ENCODE results near the gene GLRB. TPM values are rescaled to one million over a fixed set of nuclear protein-coding genes. Genes with fewer than 3 reads are reported as not detected.

Gene GLRB
- total RNA-seq, 1 experiment from 2014 or later = 0.70 TPM

DNA sequence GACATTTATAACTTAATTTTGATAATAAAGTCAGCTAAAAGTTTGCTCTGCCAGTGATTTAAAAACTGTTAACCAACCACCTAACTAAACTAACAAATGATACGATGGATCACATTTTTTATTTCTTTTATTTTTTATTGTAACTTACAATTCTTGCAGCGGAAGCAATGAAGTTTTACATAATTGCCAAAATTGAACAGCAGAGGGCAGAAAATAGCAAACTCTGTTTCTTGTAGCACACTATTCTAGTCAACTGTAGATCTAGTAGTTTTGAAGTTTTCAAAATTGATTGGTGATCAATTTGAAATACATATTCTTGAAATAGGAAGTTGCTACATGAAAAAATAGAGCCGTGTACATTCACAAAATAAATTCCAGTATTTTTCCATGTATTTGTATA lies 141.8 kb downstream of the GLRB start:
- Histone ChIP-seq H2BK15ac (ENCODE audit: low read depth, low read length) (no peak overlapping the region), H2BK120ac (ENCODE audit: low read depth, low read length, poor library complexity, severe bottlenecking) (no peak overlapping the region), H3K27ac (ENCODE audit: insufficient read length, low read depth, low read length) (no peak overlapping the region), H2AFZ (ENCODE audit: low read length) (no peak overlapping the region), H2AK5ac (ENCODE audit: insufficient read length, low read length) (no peak overlapping the region), H4K5ac (ENCODE audit: insufficient read length, low read depth, low read length) (no peak overlapping the region), H3K56ac (ENCODE audit: insufficient read length, low read depth, low read length) (no peak overlapping the region), H3K4me1 (ENCODE audit: insufficient read depth, low read length) (no peaks in the 10 kb centered on the region; the same call in 1 of the 2 replicates), H3K27me3 (ENCODE audit: insufficient read depth, low read length) (peaks cover 24% of the 10 kb centered on the region), H4K20me1 (ENCODE audit: control insufficient read depth, insufficient read depth, insufficient read length) (no peaks in the 10 kb centered on the region), H3K9ac (ENCODE audit: extremely low read depth, insufficient read length, low read length) (no peak overlapping the region), H3T11ph (ENCODE audit: low read length) (no peak overlapping the region), H3K4ac (ENCODE audit: low read depth, low read length) (no peak overlapping the region), H3K18ac (ENCODE audit: insufficient read length, low read depth, low read length) (no peak overlapping the region), H3K79me1 (ENCODE audit: insufficient read depth, low read depth, low read length, poor library complexity, severe bottlenecking) (no peaks in the 10 kb centered on the region), H2BK12ac (ENCODE audit: insufficient read length, low read depth, low read length) (no peak overlapping the region), H2BK20ac (ENCODE audit: low read depth, low read length, poor library complexity, severe bottlenecking) (no peak overlapping the region), H3K23ac (ENCODE audit: insufficient read length, low read depth, low read length) (no peak overlapping the region), H3K23me2 (ENCODE audit: insufficient read length, low read depth, low read length, poor library complexity, severe bottlenecking) (peaks cover 13% of the 10 kb centered on the region), H3K79me2 (ENCODE audit: insufficient read depth, low read length) (no peaks in the 10 kb centered on the region), H3K14ac (ENCODE audit: insufficient read depth, low read length) (no peak overlapping the region), H3K4me2 (ENCODE audit: insufficient read depth, insufficient read length, low read length) (no peak overlapping the region), H3K9me3 (ENCODE audit: control insufficient read depth, low read depth, low read length) (no peaks in the 10 kb centered on the region), H2BK5ac (ENCODE audit: insufficient read length, low read length) (no peak overlapping the region), H4K91ac (ENCODE audit: insufficient read length, low read depth, low read length) (no peak overlapping the region), H4K8ac (replicated peaks; ENCODE audit: insufficient read length, low read depth, low read length) (no peak overlapping the region)
- WGBS (ENCODE audit: extremely low coverage, insufficient read length, low lambda C conversion rate) = no CpG with 5 or more reads among the region's 3 CpGs
- Mint-ChIP-seq H3K4me3 (no peak overlapping the region), H3K9me3 (no peaks in the 10 kb centered on the region; a peak in 1 of 5 replicates), H3K27me3 (ENCODE audit: low read depth) (peaks cover 44% of the 10 kb centered on the region), H3K36me3 (ENCODE audit: insufficient read depth in 1 of 3, low read depth in 3 of 3) (peaks cover 0 to 1% (median 0%) of the 10 kb centered on the region in 3 experiments; a peak in 2 of 7 replicates), H3K4me1 (peaks cover 10 to 19% of the 10 kb centered on the region in 2 experiments), H3K27ac (no peak overlapping the region)
- DNase-seq = no peak
- TF ChIP-seq, protein P1, sequence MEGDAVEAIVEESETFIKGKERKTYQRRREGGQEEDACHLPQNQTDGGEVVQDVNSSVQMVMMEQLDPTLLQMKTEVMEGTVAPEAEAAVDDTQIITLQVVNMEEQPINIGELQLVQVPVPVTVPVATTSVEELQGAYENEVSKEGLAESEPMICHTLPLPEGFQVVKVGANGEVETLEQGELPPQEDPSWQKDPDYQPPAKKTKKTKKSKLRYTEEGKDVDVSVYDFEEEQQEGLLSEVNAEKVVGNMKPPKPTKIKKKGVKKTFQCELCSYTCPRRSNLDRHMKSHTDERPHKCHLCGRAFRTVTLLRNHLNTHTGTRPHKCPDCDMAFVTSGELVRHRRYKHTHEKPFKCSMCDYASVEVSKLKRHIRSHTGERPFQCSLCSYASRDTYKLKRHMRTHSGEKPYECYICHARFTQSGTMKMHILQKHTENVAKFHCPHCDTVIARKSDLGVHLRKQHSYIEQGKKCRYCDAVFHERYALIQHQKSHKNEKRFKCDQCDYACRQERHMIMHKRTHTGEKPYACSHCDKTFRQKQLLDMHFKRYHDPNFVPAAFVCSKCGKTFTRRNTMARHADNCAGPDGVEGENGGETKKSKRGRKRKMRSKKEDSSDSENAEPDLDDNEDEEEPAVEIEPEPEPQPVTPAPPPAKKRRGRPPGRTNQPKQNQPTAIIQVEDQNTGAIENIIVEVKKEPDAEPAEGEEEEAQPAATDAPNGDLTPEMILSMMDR (conservative IDR thresholded peaks at IDR 0.05) = peak; percentile 71

All from H9 (cell line).